ENCODE results near the gene DMAC2L.
"Not testable (repeated sequence)": the region's sequence is repeated elsewhere in the genome, so short reads cannot be mapped to it uniquely, and the experiment has no call there.

The DMAC2L gene

GRCh38 chr14:50354527-50354926 is 42.4 kb downstream of the DMAC2L start:
- DNase-seq (ENCODE audit: low read depth in 2 of 2) = no peak

- DNase-seq (ENCODE audit: low read depth in 2 of 2) = no peak
Observed at GRCh38 chr14:50355692-50356091, 43.6 kb downstream of the DMAC2L start.

DNA sequence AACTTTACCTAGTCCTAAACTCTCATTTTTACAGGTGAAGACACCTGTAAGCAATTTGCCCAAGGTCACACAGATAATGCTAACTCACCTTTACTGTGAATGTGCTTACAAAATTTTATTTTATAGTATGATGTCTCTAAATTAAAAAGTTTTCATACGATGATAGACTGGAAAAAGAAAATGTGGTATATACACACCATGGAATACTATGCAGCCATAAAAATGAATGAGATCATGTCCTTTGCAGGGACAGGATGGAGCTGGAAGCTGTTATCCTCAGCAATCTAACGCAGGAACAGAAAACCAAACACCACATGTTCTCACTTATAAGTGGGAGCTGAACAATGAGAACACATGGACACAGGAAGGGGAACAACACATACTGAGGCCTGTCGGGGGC is 44.2 kb downstream of the DMAC2L start:
- DNase-seq (ENCODE audit: low read depth in 2 of 2) = not testable (repeated sequence)

GRCh38 chr14:50357124-50357523 is 45.0 kb downstream of the DMAC2L start:
- DNase-seq (ENCODE audit: low read depth in 2 of 2) = no peak

DNA sequence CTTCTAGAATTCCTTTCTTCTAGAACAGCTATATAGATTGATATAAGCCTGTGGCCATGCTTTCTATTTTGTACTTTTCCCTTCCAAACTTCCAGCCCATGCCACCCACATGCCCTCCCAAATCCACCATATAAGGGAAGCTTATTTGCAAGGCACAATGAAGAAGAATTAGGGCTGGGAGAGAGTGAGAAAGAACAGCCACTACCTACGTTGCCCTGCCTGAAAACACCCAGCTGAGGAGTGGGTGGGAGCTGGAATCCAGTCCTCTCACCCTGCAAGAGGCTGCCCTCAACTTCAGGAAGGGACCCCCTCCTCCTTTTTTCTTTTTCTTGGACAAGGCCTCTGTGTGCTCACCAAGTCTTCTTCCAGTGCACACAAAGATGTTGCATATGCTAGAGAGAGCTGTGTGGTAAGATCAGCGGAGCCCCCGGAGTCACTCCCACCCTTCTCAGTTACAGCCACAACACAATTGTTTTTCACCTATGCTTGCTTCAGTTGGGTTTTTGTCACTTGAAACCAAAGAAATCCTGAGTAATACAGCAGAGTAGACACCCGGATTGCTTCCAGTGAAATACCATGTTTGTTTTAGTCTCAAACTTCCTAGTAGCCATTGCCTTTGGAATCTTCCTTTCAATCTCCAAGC is 45.8 kb downstream of the DMAC2L start:
- DNase-seq (ENCODE audit: low read depth in 2 of 2) = no peak

- DNase-seq (ENCODE audit: low read depth in 2 of 2) = no peak
Observed at GRCh38 chr14:50359631-50360030, 47.5 kb downstream of the DMAC2L start.

- no peak for DNase-seq (ENCODE audit: low read depth in 2 of 2)
Observed at GRCh38 chr14:50360093-50360492, 48.0 kb downstream of the DMAC2L start.

DNA sequence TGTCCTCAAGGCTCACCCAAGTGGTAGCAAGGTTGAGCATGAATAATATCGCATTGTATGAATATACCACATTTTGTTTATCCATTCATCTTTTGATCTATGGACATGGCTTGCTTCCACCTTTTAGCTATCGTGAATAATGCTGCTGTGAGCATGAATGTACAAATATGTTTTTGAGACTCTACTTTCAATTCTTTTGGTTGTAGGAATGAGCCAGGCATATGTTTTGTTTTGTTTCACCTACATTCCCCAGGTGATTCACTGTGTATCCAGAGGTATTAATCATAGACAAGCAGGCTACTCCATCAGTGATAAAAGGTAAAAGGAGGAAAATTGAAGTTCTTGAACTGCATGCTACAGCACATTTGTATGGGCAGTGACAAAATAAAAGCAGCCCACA is 48.7 kb downstream of the DMAC2L start:
- DNase-seq (ENCODE audit: low read depth in 2 of 2) = no peak

- not testable (repeated sequence) for DNase-seq (ENCODE audit: low read depth in 2 of 2)
Observed at GRCh38 chr14:50361473-50362403, 49.6 kb downstream of the DMAC2L start.

GRCh38 chr14:50362764-50363713 is 50.9 kb downstream of the DMAC2L start:
- no peak for DNase-seq (ENCODE audit: low read depth in 2 of 2)

GRCh38 chr14:50363714-50364111 is 51.6 kb downstream of the DMAC2L start:
- DNase-seq (ENCODE audit: low read depth in 2 of 2) = no peak

- DNase-seq (ENCODE audit: low read depth in 2 of 2) = no peak
Observed at GRCh38 chr14:50364792-50365191, 52.7 kb downstream of the DMAC2L start.

DNA sequence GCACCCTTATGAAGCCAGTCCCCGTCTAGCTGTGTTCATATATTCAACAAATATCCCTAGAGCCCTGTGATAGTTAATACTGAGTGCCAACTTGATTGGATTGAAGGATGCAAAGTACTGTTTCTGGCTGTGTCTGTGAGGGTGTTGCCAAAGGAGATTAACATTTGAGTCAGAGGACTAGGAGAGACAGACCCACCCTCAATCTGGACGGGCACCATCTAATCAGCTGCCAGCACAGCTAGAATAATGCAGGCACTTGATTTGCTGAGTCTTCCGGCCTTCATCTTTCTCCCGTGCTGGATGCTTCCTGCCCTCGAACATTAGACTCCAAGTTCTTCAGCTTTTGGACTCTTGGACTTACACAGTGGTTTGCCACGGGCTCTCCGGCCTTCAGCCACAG is 53.4 kb downstream of the DMAC2L start:
- DNase-seq (ENCODE audit: low read depth in 2 of 2) = not testable (repeated sequence)

- DNase-seq (ENCODE audit: low read depth in 2 of 2) = no peak
Observed at GRCh38 chr14:50366115-50366514, 54.0 kb downstream of the DMAC2L start.

GRCh38 chr14:50366589-50366988 is 54.5 kb downstream of the DMAC2L start:
- DNase-seq (ENCODE audit: low read depth in 2 of 2) = no peak

DNA sequence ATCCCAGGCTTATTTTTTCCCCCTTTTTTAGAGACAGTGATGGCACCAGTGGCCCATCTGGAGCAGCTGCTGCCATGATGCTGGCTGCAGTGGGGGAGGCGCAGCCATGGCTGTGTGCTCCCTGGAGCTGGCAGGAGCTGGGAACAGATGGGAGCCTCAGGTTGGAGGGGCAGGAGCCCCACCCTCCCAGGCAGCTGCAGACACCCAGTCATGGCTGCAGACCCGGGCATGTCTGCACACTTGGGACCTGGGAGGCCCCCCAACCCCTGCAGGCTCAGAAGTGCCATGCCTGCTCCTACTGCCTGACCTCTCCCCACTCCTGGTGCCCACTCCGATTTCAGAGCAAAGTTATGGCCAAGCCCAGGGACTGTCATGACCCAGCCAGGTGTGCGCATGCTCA is 59.4 kb downstream of the DMAC2L start:
- no peak for DNase-seq (ENCODE audit: low read depth in 2 of 2)

- no peak for DNase-seq (ENCODE audit: low read depth in 2 of 2)
Observed at GRCh38 chr14:50373959-50374358, 61.8 kb downstream of the DMAC2L start.

- no peak for DNase-seq (ENCODE audit: low read depth in 2 of 2)
Observed at GRCh38 chr14:50375760-50376159, 63.6 kb downstream of the DMAC2L start.

Data from stimulated activated CD4-positive, alpha-beta T cell treated with anti-CD3 and anti-CD28 coated beads, Interleukin-1b, Interleukin-23, amount 100 ng/mL, for 1 hour (primary cell).